IPS DF 19.7 (cell line): ENCODE measurements around the gene CD247.

Source experiments
- DNase-seq: peaks from one replicate; pipeline ENCODE4 v3.0.0-alpha.2; 2013; ENCODE audit warnings: low read depth, low spot score

CD247 gene

GRCh38 chr1:167512046-167512654, 6.2 kb downstream of the CD247 start:
- no peak for DNase-seq

GRCh38 chr1:167511374-167511986, 6.8 kb downstream of the CD247 start:
- DNase-seq: no peak

- no peak for DNase-seq
Observed at GRCh38 chr1:167510881-167511280, 7.4 kb downstream of the CD247 start.

GRCh38 chr1:167510244-167510643, 8.1 kb downstream of the CD247 start:
- no peak for DNase-seq

- DNase-seq: no peak
Observed at GRCh38 chr1:167509587-167509986, 8.7 kb downstream of the CD247 start.

GRCh38 chr1:167507719-167508118, 10.6 kb downstream of the CD247 start:
- DNase-seq: no peak

GRCh38 chr1:167504467-167504827, 13.9 kb downstream of the CD247 start:
- DNase-seq: no peak

GRCh38 chr1:167503626-167504466, 14.5 kb downstream of the CD247 start:
- DNase-seq: no peak

- DNase-seq: no peak
Observed at GRCh38 chr1:167502719-167503462, 15.4 kb downstream of the CD247 start.

GRCh38 chr1:167502192-167502551, 16.2 kb downstream of the CD247 start:
- no peak for DNase-seq

- DNase-seq: no peak
Observed at GRCh38 chr1:167501515-167502191, 16.7 kb downstream of the CD247 start.

- DNase-seq: no peak
Observed at GRCh38 chr1:167500283-167500860, 18.0 kb downstream of the CD247 start.

- no peak for DNase-seq
Observed at GRCh38 chr1:167499664-167500101, 18.6 kb downstream of the CD247 start.

- no peak for DNase-seq
Observed at GRCh38 chr1:167499106-167499505, 19.2 kb downstream of the CD247 start.

GRCh38 chr1:167496797-167497619, 21.3 kb downstream of the CD247 start:
- DNase-seq: no peak

GRCh38 chr1:167493372-167493771, 25.0 kb downstream of the CD247 start:
- no peak for DNase-seq

- DNase-seq: no peak
Observed at GRCh38 chr1:167492481-167492910, 25.8 kb downstream of the CD247 start.

- DNase-seq: no peak
Observed at GRCh38 chr1:167491586-167492461, 26.5 kb downstream of the CD247 start.

- no peak for DNase-seq
Observed at GRCh38 chr1:167490765-167491164, 27.6 kb downstream of the CD247 start.
